Dendritic cell treated with granulocyte-macrophage colony-stimulating factor and Interleukin-4, amounts not matched to agents 40 ng/mL and 50 ng/mL, for 4 days (primary cell): ENCODE results near the gene ZBTB7A.
A peak's percentile ranks its signal among the peaks of the same experiment; 100 is the strongest.

Experiments used
- H3K27ac Mint-ChIP-seq: one replicate; pipeline ENCODE4 v1.8.0; 2022; ENCODE audit warnings: mild to moderate bottlenecking, mixed read lengths
- H3K27me3 Mint-ChIP-seq: one replicate; pipeline ENCODE4 v1.8.0; 2022; ENCODE audit warnings: mild to moderate bottlenecking, mixed read lengths
- H3K36me3 Mint-ChIP-seq: one replicate; pipeline ENCODE4 v1.8.0; 2022; ENCODE audit warnings: low read depth, mixed read lengths
- H3K4me1 Mint-ChIP-seq: one replicate; pipeline ENCODE4 v1.8.0; 2022; ENCODE audit warnings: low read depth, mixed read lengths
- H3K4me3 Mint-ChIP-seq: one replicate; pipeline ENCODE4 v1.8.0; 2022; ENCODE audit warnings: mild to moderate bottlenecking, moderate library complexity, mixed read lengths
- H3K9me3 Mint-ChIP-seq: one replicate; pipeline ENCODE4 v1.8.0; 2022; ENCODE audit warnings: mixed read lengths
- intact Hi-C: fragments of 100-400 bp; cut with micrococcal nuclease; formaldehyde crosslinking; loops from one replicate; pipeline ENCODE4 v1.15.0; 2022

Gene ZBTB7A

DNA sequence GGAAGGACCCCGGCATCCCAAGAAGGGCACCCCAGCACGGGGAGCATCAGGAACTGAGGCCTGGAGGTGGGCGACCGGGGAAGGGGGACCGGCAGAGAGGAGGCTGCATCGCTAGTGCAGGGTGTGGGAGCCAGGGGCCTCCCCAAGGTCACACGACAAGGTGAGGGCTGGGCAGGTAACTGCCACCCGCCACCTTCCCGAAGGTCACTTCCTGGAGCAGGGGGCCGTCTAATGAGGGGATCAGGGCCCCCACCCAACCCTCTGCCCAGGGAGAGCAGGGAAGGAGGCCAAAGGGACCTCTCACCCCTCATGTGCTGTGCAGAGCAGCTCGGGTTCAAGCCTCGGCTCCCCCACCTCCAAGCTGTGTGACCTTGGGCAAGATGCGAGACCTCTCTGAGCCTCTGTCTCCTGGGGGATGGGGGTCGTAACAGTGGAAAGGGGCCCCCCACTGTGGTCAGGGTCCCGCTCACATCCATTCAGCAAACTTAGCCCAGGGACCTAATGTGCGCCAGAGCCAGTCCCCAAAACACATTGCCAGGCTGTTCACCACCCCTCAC lies 6.0 kb downstream of the ZBTB7A start:
- Mint-ChIP-seq H3K9me3 (no peaks in the 10 kb centered on the region), H3K4me3 (peak overlapping the region; percentile 68), H3K36me3 (peaks cover 54% of the 10 kb centered on the region), H3K27me3 (no peaks in the 10 kb centered on the region), H3K27ac (peak overlapping the region; percentile 84), H3K4me1 (peaks cover 76% of the 10 kb centered on the region)
- intact Hi-C loops = loop anchor here (10.0 kb wide), 1 partner anchor 64 kb away; the partner anchor contains the start of gene MAP2K2

DNA sequence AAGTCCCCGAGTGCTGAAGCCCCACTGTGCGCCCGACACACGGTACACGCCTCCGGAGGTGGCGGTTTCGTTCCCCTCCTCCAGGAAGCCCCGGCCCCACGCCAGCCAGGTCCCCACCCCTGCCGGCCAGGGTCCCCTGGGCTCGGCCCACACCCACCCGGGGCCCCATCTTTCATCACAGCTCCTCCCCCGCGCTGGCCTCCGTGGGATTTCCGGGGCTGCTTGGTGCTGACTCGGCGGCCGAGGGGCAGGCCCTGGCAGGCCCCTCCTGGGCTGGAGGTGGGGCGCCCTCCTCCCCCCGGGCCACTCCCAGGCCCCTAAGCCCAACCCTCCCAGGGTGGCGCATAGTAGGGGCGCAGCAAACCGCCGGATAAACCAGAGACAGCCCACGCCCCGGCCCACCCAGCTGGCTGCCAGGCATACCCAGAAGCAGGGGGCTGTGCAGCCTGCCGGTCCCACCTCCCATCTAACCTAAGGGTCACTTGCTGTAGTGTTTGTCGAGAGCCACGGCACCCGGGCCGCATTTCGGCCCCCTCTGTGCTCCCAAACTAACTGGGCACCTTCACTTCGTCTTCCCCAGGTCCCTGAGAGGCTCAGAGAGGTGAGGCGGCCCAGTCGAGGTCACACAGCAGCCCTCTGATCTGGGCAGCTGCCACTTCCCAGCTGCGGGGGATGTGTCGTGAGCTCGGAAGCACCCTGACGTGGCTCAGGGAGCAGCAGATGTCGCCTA lies 6.6 kb downstream of the ZBTB7A start:
- Mint-ChIP-seq H3K36me3 (peaks cover 61% of the 10 kb centered on the region), H3K27me3 (no peaks in the 10 kb centered on the region), H3K4me1 (peaks cover 83% of the 10 kb centered on the region), H3K9me3 (no peaks in the 10 kb centered on the region), H3K4me3 (peak overlapping the region; percentile 68), H3K27ac (peak overlapping the region; percentile 84)
- intact Hi-C loops = loop anchor here (10.0 kb wide), 2 partner anchors 65 to 125 kb away; partner anchors contain the start of genes ANKRD24, MAP2K2 and SIRT6

DNA sequence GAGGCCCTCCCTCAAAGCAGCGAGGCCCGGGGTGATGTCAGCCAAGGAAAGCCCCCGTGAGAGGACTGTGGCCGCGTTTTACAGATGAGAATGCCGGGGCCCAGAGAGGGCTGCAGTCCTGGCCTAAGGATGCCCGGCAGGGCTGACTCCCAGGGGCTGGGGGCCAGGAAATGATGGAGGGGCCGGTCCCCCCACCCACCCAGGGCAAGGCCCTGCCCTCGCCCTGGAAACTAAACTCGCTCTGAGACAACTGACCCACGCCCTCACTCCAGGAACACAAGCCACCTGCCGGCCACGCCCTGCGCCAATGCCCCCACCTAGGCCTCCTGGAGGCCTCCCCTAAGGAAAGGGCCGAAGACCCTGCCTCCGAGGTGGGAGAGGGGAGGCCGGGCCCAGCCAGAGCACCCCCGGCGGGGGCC lies 7.2 kb downstream of the ZBTB7A start:
- Mint-ChIP-seq H3K36me3 (peaks cover 66% of the 10 kb centered on the region), H3K4me1 (peaks cover 85% of the 10 kb centered on the region), H3K9me3 (no peaks in the 10 kb centered on the region), H3K4me3 (peak overlapping the region; percentile 68), H3K27me3 (no peaks in the 10 kb centered on the region), H3K27ac (peak overlapping the region; percentile 84)
- intact Hi-C loops = loop anchor here (10.0 kb wide), 1 partner anchor 125 kb away; the partner anchor contains the start of genes ANKRD24 and SIRT6

DNA sequence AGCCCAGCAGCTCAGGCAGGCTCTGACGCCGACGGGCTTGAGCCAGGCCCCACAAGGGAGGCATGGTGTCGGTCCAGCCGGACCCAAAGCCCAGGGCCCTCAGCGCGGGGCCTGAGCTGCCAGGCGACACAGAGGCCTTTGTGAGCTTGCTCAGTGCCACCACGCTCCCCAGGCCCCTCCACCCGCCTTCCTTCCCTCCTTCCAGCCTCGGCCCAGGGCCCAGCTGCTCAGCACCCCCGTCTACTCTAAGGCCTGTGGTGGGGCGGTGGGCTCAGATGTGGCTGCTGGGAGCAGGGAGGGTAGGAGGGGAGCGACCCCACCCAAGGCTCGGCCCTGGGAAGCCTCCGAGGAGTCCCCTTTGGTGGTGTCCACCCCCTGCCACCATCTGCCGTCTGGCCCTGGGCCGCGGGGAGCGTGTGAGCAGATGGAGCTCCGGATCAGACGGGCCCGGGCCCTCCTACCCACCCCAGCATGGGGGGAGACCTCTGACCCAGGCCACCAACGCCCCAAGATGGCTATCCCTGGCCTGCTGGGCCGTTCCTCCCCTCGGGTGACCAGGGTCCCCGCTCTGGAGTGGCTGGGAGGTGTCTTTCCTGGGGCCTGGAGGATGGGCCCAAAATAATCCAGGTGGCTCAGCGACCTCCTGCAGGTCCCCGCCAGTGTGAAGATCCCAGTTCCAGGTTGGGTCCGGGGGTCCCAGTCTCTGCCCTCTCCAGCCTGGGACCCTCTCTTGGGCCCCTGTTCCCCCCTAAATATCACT lies 7.8 kb downstream of the ZBTB7A start:
- Mint-ChIP-seq H3K9me3 (no peaks in the 10 kb centered on the region), H3K4me3 (peak overlapping the region; percentile 68), H3K36me3 (peaks cover 66% of the 10 kb centered on the region), H3K27ac (peak overlapping the region; percentile 84), H3K27me3 (no peaks in the 10 kb centered on the region), H3K4me1 (peaks cover 82% of the 10 kb centered on the region)
- intact Hi-C loops = loop anchor here (10.0 kb wide), 1 partner anchor 126 kb away; the partner anchor contains the start of genes ANKRD24 and SIRT6

DNA sequence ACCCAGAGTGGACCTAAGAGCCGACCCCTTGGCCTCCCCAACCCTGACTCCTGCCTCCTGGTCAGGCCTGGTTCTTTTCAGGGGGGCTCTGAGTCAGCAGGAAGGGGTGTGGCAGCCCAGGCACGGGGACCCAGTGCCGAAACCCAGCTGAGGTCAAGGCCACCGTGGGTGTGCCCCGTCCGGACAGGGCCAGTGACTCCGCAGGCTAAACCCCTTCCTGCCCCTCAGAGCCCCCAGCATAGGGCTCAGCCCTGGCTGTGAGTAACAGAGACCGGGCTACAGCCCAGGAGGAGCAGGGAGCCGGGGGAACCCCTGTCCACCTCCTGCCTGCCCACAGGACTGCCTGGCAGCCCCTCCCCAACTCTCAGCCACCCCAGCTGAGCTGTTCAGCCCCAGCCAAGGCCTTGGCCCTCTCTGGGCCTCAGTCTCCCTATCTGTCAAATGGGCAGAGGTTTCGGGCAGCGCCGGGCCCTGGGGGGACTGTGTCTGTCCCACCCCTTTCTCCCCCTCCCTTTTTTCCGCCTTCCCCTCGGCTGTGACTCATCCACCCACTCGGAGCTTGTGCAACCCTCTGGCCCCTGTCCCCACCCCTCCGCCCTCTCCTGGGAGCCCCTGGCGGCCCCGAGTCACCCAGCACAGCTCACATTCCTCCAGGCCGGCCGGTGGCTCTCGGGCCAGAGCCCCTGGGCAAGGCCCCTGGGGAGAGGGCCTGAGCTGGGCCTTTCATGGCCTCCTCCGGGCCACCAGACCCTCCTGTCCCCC lies 8.6 kb downstream of the ZBTB7A start:
- intact Hi-C loops = loop anchor here (10.0 kb wide), 1 partner anchor 127 kb away; the partner anchor contains the start of genes ANKRD24 and SIRT6
- Mint-ChIP-seq H3K27ac (peak overlapping the region; percentile 84), H3K4me3 (peak overlapping the region; percentile 68), H3K4me1 (peaks cover 82% of the 10 kb centered on the region), H3K36me3 (peaks cover 66% of the 10 kb centered on the region), H3K9me3 (no peaks in the 10 kb centered on the region), H3K27me3 (no peaks in the 10 kb centered on the region)

DNA sequence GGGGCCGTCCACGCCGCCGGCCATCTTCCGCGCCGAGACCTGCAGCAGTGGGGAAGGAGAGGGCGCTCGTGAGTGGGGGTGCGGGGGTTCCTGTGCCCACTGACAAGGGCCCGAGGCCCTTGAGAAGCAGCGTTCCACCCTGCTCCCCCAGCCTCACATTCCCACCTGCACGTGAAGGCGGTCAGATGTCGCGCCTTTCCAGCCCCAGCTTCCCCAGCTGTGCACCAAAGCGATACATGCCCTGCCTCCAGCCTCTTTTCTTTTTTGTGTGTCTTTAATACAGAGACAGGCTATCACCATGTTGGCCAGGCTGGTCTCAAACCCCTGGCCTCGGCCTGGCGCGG lies 11.5 kb downstream of the ZBTB7A start:
- Mint-ChIP-seq H3K36me3 (peaks cover 78% of the 10 kb centered on the region), H3K27me3 (no peaks in the 10 kb centered on the region)
- intact Hi-C loops = loop anchor here (10.0 kb wide), 1 partner anchor 130 kb away; the partner anchor contains the start of genes ANKRD24 and SIRT6

DNA sequence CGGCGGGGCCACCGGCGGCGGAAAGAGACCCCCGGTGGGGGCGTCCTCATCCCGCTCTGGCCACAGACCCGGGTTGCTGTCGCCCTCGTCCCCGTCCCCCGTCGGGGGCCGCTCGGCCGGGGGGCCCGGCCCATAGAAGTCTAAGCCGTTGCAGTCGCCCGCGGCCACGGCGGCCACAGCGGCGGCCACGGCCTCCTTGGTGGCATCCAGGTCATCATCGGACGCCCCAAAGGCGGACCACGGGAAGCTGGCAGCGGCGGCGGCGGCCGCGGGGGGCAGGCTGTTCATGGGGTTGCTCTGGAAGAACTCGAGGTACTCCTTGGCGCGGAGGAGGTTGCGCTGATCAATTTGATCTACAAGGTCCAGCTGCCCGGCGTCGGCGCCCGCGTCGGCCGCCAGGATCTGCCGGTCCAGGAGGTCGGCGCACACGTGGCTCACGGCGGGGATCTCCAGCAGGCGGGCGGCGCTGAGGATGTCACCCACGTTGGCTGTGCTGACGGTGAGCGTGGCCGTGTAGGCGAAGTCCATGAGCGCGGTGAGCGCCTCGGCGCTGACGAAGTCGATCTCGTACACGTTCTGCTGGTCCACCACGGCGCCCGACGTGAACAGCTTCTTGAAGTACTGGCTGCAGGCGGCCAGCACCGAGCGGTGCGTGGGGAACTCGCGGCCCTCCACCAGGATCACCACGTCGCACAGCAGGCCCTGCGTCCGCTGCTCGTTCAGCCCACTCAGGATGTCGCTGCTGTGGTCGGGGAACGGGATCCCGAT lies 12.1 kb downstream of the ZBTB7A start:
- Mint-ChIP-seq H3K4me1 (peaks cover 88% of the 10 kb centered on the region), H3K36me3 (peaks cover 84% of the 10 kb centered on the region), H3K9me3 (no peaks in the 10 kb centered on the region), H3K27me3 (no peaks in the 10 kb centered on the region), H3K27ac (no peak overlapping the region), H3K4me3 (no peak overlapping the region)
- intact Hi-C loops = loop anchor here (10.0 kb wide), 1 partner anchor 130 kb away; the partner anchor contains the start of genes ANKRD24 and SIRT6

More for the DNA sequence above, 11.5 kb downstream of the ZBTB7A start:
- H3K27ac Mint-ChIP-seq = no peak overlapping the region
- H3K9me3 Mint-ChIP-seq = no peaks in the 10 kb centered on the region
- H3K4me3 Mint-ChIP-seq = no peak overlapping the region
- peaks cover 86% of the 10 kb centered on the region for H3K4me1 Mint-ChIP-seq

DNA sequence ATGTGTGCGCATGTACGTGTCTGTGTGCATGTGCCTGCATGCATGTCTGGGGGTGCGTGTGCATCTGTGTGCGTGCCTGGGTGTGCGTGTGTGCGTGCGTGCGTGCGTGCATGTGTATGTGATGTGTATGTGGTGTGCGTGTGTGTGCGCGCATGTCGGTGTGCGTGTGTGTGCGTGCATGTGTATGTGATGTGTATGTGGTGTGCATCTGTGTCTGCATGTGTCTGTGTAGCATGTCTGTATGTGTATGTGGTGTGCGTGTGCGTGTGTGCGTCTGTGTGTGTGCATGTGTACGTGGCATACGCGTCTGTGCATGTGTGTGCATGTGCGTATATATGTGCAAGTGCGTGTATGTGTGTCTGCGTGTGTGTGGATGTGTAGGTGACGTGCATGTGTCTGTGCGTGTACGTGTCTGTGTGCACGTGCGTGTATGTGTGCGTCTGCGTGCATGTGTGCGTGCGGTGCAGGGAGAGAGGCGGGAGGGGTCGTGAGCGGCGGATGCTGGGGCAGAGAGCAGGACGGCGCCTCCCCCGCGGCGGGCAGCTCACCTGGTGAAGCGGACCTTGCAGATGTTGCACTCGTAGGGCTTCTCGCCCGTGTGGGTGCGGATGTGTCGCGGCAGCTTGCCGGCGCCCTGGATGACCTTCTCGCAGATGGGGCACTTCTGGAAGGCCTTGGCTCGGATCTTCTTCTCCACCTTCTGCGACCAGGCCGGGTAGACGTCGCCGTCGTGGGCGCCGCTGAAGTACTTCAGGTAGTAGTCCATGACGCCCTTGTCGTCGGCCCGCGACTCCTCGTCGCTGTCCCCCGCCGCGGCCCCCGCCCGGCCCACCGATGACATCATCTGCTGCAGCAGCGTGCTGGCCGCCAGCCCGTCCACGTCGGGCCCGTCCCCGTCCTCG lies 13.0 kb downstream of the ZBTB7A start:
- H3K27ac Mint-ChIP-seq = peak overlapping the region; percentile 77
- no peaks in the 10 kb centered on the region for H3K27me3 Mint-ChIP-seq
- H3K36me3 Mint-ChIP-seq = peaks cover 93% of the 10 kb centered on the region
- no peaks in the 10 kb centered on the region for H3K9me3 Mint-ChIP-seq
- peaks cover 82% of the 10 kb centered on the region for H3K4me1 Mint-ChIP-seq
- intact Hi-C loops = loop anchor here (10.0 kb wide), 1 partner anchor 131 kb away; the partner anchor contains the start of genes ANKRD24 and SIRT6
- H3K4me3 Mint-ChIP-seq = peak overlapping the region; percentile 71

DNA sequence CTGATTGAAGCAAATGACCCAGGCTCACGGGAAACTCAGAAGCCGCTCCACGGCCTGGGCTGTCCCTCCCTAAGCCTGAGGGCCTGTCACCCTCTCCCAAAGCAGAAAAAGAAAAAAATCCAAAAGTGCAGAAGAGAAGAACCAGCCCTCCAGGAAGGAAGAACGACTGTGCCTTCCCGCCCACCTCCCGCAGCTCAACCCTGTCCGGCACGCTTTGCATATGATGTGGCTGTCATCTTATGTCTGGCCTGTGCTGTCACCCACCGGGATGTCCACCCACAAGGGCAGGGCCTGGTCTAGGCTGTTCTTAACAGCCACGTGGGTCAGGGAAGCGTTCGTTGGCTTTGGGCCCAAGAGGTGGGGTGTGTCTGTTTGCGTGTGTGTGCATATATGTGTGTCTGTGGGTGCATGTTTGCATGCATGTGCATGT lies 13.7 kb downstream of the ZBTB7A start:
- intact Hi-C loops = loop anchor here (10.0 kb wide), 1 partner anchor 132 kb away; the partner anchor contains the start of genes ANKRD24 and SIRT6
- Mint-ChIP-seq H3K27ac (peak overlapping the region; percentile 77), H3K4me3 (peak overlapping the region; percentile 71), H3K27me3 (no peaks in the 10 kb centered on the region), H3K4me1 (peaks cover 76% of the 10 kb centered on the region), H3K9me3 (no peaks in the 10 kb centered on the region), H3K36me3 (peaks cover 100% of the 10 kb centered on the region)

DNA sequence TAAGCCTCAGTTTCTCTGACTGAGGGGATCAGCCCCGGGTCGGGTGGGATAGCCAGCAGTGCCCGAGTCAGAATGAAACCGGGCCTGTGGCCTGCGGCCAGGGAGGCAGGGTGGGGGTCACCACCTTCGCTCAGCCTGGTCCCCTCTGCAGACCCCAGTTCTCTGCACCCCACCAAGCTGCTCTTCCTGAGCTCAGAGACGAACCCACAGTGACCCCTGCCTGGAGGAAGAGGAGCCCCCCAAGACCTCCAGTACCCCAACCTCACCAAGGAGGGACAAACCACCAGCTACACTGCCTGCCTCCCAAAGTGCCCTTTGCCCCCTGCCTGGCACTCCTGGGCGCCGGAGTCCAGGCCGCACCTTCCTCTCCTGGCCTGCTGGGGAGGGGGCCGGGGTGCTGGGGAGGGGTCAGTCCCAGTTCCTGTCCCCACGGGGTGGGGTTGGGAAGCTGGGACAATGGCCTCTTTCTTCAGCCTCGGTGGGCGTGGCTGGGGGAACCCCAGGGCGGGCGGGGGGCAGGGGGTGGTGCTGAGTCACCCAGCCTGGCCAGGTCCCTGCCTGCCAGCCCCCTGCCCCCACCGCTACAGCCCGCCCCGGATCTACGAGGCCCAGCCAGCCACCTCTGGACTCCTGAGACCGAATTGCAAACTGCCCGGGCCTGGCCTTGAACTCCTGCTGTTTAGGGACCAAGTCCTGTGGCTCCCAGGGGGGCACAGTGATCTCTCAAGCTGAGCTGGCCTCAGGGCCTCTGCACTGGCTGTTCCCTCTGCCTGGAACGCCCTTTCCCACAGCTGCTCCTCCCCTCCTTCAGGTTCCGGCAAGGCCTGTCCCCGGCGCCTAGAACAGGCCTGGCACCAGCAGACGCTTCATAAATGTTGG lies 14.3 kb downstream of the ZBTB7A start:
- Mint-ChIP-seq H3K4me3 (peak overlapping the region; percentile 71), H3K9me3 (no peaks in the 10 kb centered on the region), H3K27me3 (no peaks in the 10 kb centered on the region), H3K36me3 (peaks cover 100% of the 10 kb centered on the region), H3K4me1 (peaks cover 69% of the 10 kb centered on the region), H3K27ac (peak overlapping the region; percentile 77)
- intact Hi-C loops = loop anchor here (10.0 kb wide), 1 partner anchor 132 kb away; the partner anchor contains the start of genes ANKRD24 and SIRT6
